Measurements from ENCODE around the gene SLC2A6.
"Not testable (repeated sequence)": the region's sequence is repeated elsewhere in the genome, so short reads cannot be mapped to it uniquely, and the experiment has no call there.

Gene SLC2A6

DNA sequence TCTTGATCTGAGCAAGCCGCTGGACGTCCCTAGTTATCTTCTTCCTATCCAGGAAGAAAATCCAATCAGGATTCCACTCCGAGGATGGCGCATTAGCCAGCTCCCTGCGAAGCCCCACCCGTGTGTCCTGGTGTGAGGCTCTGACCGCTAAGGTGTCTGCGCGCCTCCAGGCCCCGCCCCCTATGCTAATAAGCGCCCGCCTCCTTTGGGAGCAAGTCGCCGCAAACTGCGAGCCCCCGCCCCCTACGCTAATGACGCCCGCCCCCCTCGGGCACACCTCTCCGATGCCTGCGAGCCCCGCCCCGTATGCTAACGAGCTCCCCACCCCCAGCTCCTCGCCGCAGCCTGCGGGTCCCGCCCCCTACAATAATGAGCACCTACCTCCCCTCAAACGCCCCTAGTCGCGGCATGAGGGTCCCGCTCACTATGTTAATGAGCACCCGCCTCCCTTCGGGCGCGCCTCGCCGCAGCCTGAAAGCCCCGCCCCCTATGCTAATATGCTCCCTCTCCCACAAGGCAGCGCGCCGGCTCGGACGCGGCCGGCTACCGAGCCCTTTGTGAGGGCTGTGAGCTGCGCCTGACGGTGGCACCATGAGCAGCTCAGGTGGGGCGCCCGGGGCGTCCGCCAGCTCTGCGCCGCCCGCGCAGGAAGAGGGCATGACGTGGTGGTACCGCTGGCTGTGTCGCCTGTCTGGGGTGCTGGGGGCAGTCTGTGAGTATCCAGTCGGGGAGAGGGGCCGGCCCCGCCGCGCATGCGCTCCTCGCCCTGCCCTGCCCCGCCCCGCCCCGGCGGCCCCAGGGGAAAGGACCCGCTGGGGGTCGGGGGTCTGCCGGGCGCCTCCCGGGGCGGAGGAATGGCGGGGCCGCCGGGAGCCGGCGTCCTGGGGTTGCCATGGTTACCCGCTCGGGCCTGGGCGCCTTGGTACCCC, 19.2 kb downstream of the SLC2A6 start, which contains the start of gene CACFD1:
TSS of gene CACFD1 (plus strand) at position 503 of the 929 bp plus-strand sequence. CDS start at position 592, 89 bp downstream.
- peak; percentile 87 to 98 for DNase-seq

DNA sequence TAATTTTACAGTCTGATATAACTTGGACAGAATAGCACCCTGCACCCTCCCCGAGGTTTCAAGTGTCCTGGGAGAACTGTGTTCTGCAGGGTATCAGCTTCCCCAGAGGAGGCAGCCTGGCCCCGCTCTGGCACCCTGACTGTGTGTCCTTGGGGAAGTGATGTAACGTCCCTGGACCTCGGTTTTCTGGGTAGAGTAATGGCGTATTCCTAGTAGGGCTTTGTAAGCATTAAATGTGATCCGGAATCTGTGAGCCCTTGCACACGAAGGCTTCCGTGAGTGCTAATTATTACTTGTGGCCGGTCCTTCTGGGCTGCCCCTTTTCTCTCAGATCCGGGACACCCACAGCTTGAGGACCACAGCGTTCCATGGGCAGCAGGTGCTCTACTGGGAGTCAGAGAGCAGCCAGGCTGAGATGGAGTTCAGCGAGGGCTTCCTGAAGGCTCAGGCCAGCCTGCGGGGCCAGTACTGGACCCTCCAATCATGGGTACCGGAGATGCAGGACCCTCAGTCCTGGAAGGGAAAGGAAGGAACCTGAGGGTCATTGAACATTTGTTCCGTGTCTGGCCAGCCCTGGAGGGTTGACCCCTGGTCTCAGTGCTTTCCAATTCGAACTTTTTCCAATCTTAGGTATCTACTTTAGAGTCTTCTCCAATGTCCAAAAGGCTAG, 20.1 kb downstream of the SLC2A6 start:
- DNase-seq: no peak

DNA sequence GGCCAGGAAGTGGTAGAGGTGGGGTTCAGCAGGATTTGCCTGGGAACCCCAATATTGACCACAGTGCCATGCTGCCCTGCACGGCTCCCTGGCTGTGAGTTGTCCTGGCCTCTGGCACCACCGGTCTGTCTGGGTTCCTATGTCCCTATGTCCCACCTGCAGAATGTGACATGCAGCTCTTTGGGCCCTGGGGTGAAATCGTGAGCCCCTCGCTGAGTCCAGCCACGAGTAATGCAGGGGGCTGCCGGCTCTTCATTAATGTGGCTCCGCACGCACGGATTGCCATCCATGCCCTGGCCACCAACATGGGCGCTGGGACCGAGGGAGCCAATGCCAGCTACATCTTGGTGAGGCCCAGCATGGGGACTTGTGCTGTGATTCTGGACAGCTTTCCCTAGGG, 21.2 kb downstream of the SLC2A6 start:
- DNase-seq: no peak

GRCh38 chr9:133457233-133457632, 21.7 kb downstream of the SLC2A6 start:
- DNase-seq: no peak

- no peak for DNase-seq
These were observed 22.5 kb downstream of the SLC2A6 start for GRCh38 chr9:133456409-133456808.

GRCh38 chr9:133455936-133456335, 23.0 kb downstream of the SLC2A6 start:
- no peak for DNase-seq

- DNase-seq: no peak
These were observed 23.8 kb downstream of the SLC2A6 start for GRCh38 chr9:133454943-133455673.

DNA sequence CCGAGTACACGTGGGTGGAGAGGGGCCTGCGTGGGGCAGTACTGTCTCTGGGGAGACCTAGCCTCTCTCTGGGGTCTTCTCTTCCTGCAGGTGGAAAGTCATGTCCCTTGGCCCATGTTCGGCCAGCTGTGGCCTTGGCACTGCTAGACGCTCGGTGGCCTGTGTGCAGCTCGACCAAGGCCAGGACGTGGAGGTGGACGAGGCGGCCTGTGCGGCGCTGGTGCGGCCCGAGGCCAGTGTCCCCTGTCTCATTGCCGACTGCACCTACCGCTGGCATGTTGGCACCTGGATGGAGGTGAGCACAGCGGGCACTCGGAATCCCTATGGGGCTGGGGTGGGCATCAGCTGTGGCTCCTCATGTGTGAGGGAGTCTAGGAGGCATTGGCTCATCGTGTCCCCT, 24.6 kb downstream of the SLC2A6 start:
- DNase-seq: no peak

GRCh38 chr9:133453651-133454050, 25.2 kb downstream of the SLC2A6 start:
- DNase-seq: no peak

GRCh38 chr9:133452562-133452961, 26.3 kb downstream of the SLC2A6 start:
- no peak for DNase-seq

- not testable (repeated sequence) for DNase-seq
These were observed 27.0 kb downstream of the SLC2A6 start for GRCh38 chr9:133451865-133452264.

DNA sequence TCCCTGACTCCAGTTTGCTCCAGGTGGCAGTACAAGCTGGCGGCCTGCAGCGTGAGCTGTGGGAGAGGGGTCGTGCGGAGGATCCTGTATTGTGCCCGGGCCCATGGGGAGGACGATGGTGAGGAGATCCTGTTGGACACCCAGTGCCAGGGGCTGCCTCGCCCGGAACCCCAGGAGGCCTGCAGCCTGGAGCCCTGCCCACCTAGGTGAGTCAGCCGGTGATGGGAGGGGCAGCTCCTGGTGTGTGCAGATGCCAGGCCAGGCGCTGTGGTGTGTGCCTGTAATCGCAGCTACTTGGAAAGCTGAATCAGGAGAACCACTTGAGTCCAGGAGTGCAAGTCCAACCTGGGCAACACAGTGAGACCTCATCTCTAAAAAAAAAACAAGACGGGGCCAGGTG, 29.1 kb downstream of the SLC2A6 start:
- DNase-seq: no peak

- no peak for DNase-seq
These were observed 30.4 kb downstream of the SLC2A6 start for GRCh38 chr9:133448487-133448972.

GRCh38 chr9:133445293-133445969, 33.5 kb downstream of the SLC2A6 start:
- no peak for DNase-seq

DNA sequence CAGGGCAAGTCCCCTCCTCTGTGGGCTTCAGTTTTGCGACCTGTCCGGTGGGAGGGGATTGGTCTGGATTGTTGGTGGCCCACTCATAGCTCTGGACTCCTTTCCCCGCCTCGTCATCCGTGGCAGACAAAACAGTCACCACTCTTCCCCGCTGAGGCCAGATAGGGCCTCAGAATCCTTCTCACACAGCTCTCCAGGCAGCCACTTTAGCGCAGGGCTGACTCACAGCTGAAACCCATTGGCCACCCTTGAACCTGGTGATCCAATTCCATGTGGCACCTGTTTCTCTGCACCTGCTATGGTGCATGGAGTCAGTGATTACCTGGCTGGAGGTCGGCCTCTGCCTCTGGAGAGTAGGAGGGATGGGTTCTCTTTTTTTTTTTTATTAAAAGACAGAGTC, 34.9 kb downstream of the SLC2A6 start:
- DNase-seq: no peak

GRCh38 chr9:133443248-133443647, 35.7 kb downstream of the SLC2A6 start:
- no peak for DNase-seq

DNA sequence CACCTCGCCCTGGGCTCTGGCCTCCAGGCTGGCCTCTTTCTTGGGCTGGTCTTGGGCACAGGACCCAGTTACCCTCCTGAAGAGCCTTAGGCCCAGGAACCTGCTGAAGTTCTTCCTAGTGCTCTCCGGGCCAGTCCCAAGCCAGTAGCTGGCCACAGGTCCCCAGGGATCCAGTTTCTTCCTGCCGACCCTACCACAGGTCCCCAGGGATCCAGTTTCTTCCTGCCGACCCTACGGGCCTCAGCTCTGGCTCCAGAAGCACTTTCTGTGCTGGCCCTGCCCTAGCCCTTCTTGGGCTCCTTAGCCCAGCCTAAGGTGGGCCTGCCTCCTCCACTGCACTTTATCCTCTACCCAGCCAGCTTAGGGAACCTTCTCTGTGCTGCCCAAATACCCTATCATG, 37.3 kb downstream of the SLC2A6 start:
- no peak for DNase-seq

- DNase-seq: no peak
These were observed 38.0 kb downstream of the SLC2A6 start for GRCh38 chr9:133440874-133441273.

DNA sequence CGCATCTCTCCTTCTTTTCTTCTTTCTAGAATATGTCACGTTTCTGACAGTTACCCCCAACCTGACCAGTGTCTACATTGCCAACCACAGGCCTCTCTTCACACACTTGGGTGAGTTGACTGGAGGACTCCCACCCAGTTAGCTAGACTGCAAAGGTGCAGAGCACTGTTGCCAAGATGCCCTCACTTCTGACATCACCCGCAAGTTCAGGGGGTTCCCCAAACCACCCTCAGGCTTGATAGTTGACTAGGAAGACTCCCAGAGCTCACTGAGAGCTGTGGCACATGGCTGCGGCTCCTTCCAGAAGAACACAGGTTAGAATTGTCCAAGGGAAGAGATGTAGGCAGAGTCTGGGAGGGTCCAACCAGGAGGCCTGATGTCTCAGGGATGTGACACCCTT, 39.6 kb downstream of the SLC2A6 start:
- no peak for DNase-seq

GRCh38 chr9:133437753-133438531, 41.0 kb downstream of the SLC2A6 start:
- DNase-seq: no peak

DNA sequence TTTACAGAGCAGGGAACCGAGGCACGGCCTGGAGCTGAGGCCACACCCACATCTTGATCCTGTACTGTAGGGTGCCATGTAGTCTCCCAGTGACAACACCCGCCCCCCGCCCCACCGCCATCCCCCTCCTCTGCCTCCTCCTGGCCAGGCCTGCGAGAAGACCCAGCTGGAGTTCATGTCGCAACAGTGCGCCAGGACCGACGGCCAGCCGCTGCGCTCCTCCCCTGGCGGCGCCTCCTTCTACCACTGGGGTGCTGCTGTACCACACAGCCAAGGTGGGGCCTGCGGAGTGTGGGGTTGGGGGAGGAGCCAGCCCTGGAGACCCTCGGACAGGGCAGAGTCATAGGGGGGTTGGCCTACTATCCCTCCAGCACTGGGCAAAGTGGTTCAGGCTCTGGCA, 42.2 kb downstream of the SLC2A6 start:
- no peak for DNase-seq

DNA sequence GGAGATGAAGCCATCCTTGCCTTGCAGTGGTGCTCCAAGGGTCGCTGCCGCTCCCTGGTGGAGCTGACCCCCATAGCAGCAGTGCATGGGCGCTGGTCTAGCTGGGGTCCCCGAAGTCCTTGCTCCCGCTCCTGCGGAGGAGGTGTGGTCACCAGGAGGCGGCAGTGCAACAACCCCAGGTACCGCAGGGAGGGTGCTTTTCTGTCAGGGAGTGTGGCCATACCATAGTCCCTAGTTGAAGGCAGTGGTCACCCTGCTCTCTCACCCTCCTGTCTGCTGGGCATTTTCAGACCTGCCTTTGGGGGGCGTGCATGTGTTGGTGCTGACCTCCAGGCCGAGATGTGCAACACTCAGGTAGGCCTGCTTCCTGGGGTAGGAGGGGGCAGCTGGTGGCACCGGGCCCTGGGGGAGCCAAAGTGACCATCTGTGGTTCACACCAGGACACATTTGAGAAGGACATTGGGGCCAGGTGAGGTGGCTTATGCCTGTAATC, 45.5 kb downstream of the SLC2A6 start:
- DNase-seq: no peak

All from SW 1271 (cell line).